HG03280 (cell line): ENCODE data around the gene CACNA1C.

ENCODE experiments used
- ATAC-seq: cut with Tn5 transposase; IDR thresholded peaks from one replicate; pipeline ENCODE4 v1.9.1; 2021; ENCODE audit warnings: mild to moderate bottlenecking, moderate library complexity; ENCODE audit not compliant: unreplicated experiment

CACNA1C gene

DNA sequence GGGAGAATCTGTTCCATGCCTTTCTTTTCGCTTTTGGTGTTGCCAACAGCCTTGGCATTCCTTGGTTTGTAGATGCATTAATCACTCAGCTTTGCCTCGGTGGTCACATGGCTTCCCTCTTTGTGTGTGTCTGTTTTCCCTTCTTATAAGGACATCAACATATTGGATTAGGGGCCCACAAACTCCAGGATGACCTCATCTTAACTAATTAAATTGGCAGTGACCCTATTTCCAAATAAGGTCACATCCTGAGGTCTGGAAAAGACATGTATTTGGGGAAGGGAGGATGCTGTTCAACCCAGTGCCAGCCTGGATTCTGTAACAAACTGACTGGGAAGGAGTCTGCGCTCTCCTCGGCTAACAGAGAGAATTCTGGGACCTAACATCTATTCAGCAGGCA lies 376.2 kb downstream of the CACNA1C start:
- ATAC-seq, result no peak

DNA sequence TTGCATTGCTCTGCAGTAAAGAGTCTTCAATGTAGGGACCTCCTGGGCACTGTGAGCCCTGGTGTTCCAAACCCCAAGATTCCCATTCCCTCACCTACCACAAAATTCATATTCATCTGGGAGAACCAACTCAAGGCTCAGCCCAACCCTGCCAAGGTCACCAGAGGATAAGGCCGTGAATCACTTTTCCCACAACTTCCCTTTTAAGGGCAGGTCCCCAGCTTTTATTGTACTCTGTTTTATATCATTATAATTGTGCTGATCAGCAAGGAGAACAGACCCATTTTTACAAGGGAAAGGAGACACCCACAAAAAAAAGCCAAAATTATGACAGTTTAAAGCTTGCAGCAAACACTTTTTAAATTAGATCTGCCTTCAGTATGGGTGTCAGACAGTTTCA lies 379.0 kb downstream of the CACNA1C start:
- no peak for ATAC-seq

DNA sequence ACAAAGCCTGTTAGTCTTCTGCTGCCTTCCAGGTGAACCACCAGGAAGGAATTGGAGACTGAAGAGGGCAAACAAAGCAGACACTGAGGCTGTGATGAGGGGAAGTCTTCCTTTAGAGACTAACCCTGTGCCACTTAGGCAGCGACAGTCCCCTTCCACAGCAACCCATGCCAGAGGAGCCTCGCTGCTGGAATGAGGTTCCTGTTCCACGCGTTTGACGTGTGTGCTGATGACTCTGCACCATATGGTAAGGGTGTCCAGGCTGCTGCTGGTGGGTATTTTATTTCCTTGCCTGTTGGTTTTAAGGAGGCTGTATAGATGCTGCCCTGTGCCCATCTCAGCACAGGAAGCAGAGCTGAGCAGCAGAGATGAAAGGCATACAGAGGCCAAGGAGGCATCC lies 380.1 kb downstream of the CACNA1C start:
- ATAC-seq, result no peak

DNA sequence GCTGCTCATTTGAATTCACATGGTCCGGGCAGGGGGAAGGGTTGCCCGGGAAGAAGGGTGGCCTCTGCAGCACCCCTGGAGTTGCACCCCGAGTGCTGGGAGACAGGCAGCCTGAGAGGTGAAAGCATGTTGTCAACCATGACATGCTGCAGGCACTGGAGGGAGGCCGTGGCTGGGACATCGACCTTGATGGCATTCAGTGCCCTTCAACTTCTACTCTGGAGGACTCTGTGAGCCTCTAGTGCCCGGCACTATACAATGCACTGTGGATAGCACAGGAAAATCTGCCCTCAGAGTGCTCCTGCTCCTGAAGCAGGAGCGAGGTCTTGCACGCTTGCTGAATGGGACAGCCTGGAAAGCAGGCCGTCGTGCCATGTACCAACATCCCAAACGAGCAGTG lies 382.7 kb downstream of the CACNA1C start:
- ATAC-seq, result no peak

DNA sequence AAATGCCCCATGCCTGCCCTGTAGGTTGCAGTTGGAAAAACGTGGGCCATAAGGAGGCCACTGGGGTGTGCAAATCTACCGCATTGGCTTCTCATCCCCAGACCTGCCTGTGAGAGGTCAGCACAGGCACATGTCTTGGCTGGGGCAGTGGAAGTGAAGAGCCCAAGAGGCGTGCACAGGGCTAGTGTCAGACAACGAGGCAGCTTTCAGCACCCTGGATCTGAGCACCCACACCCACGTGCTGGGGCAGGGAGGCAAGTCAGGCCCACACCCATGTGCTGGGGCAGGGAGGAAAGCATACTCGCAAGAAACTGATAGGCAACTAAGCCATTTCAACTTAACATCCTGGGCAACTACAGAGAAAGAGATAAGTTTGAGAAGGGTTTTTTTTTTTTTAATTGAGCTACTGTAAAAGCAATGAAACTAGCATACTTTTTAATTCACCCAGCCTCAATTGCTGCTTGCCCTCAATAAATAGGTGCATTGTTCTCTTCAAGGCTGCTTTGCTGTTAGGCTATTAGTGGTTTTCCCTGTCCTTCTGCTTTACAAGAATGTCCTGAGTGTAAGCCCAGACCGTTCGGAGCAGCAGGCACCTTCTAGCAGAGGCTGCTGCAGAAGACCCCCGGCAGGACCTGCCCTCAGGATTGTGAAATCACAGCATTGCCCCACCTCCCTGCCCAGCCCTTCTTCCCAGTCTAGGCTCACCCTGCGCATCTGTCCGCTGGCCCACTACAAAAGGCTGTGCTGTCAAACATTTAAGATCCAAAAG lies 386.7 kb downstream of the CACNA1C start:
- ATAC-seq, result no peak

- ATAC-seq, result no peak
Measured at GRCh38 chr12:2443776-2444175, 391.0 kb downstream of the CACNA1C start.

- no peak for ATAC-seq
Measured at GRCh38 chr12:2445968-2446367, 393.2 kb downstream of the CACNA1C start.

- no peak for ATAC-seq
Measured at GRCh38 chr12:2447861-2448260, 395.1 kb downstream of the CACNA1C start.

DNA sequence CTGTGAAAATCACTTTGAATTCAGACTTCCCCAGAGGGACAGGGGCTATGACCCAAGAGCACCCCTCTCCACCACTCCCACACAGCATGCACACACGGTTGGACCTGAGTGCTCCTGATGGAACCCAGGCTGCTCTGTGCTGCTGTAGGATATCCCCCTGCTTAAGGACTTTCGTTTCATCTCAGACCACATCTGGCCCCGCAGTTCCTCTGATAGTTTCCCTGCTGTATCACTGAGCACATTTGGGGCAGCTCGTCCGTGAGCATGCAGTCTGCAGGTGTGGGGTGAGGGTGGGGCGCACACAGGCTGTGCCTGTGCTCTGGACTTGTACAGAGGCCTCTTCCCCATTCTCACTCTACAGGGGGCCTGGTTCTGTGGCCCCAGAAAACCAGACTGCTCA lies 396.8 kb downstream of the CACNA1C start:
- no peak for ATAC-seq

DNA sequence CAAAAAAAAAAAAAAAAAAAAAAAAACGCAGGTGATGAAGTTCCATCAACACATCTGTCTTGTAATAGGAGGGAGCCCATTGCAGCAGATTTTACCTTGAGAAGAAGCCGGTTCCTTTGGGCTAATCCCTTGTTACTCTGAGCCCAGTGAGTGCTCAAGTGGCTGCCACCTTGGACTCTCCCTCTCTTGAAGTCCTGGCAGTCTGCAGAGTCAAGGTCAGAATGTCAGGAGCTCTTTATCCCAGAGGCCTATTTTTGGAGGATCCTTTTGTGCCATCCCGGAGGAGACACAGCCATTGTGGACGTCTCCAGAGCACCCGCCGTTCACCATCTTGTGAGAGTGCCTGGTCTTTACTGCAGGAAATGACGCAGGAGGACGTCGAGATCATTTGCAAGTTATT lies 397.8 kb downstream of the CACNA1C start:
- no peak for ATAC-seq

DNA sequence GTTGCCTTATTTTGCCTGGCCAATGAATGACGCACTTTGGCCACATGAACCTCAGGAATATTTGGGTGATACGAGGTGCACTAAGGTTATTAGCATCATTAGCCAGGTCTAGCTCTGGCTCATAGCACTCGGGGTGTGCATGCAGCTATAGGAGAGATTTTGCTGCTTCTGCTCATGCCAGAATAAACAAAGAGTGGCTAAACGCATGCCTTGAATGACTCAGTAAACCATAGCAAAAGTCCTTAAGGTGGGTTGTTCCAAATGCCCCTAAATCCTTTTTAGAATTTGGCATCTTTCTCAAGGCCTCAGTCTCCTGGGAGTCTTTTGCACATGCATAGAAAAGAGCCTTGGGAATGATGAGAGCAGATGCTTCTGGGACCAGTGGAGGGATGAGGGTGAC lies 398.2 kb downstream of the CACNA1C start:
- no peak for ATAC-seq

GRCh38 chr12:2451497-2451896 lies 398.7 kb downstream of the CACNA1C start:
- no peak for ATAC-seq

GRCh38 chr12:2453076-2453760 lies 400.4 kb downstream of the CACNA1C start:
- no peak for ATAC-seq

DNA sequence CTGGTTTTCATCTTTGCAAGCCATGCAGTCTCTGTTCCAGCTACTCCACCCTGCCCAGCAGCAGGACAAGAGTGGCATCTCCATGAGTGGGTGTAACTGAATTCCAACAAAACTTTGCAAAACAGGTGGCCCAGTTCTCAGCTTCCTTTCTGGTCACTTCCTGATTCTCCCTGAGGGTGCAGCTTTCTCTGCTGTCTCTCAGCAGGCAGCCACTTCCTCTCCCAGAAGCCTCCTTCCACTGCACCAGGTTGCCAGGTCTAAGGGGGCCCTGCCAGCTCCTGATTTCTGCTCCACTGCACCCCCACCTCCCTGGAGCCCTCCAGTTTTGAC lies 400.9 kb downstream of the CACNA1C start:
- no peak for ATAC-seq

- no peak for ATAC-seq
Measured at GRCh38 chr12:2454601-2455177, 401.9 kb downstream of the CACNA1C start.

DNA sequence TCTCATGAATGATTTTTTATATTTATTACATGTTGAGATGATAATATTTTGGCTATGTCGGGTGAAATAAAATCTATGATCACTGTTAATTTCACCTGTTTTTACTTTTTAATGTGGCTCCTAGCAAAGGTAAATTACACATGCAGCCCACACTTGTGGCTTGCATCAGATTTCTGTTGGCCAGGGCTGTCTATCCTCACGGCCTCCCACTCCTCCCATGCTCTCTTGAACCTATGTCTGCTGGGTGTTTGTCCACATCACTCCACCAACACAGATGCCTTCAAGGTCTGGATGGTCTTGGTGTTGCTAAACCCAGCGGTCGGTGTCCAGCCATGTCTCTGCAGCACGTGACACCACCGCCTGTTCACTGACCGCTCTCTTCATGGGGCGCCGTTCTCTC lies 402.6 kb downstream of the CACNA1C start:
- no peak for ATAC-seq

DNA sequence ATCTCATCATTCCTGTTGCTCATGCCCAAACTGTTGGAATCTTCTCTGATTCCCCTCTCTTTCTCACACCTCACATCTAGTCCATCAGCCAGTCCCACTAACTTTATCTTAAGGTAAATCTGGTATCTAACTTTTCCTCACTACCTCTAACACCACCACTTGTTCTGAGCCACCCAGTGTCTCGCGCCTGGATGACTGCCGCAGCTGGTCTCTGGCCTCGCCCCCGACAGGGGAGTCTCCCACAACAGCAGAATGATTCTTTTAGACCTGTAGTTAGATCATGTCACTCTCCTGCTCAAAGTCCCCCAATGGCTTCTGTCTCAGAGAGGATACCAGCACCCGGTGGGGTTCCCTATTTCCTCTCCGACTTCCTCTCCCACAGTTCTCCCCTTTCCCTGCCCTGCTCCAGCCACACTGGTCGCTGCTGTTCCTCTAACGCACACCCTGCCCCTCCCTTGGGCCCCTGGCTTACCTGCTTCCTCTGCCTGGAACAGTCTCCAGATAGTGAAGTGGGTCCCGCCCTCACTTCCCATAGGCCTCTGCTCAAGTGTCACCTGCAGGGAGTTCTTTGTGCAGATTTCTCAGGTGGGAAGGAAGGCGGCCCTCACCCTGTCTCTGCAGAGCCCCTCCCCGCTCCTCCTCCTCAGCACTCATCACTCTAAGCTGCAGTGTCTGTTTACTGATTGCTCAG lies 403.5 kb downstream of the CACNA1C start:
- no peak for ATAC-seq

GRCh38 chr12:2456813-2457186 lies 404.0 kb downstream of the CACNA1C start:
- no peak for ATAC-seq

DNA sequence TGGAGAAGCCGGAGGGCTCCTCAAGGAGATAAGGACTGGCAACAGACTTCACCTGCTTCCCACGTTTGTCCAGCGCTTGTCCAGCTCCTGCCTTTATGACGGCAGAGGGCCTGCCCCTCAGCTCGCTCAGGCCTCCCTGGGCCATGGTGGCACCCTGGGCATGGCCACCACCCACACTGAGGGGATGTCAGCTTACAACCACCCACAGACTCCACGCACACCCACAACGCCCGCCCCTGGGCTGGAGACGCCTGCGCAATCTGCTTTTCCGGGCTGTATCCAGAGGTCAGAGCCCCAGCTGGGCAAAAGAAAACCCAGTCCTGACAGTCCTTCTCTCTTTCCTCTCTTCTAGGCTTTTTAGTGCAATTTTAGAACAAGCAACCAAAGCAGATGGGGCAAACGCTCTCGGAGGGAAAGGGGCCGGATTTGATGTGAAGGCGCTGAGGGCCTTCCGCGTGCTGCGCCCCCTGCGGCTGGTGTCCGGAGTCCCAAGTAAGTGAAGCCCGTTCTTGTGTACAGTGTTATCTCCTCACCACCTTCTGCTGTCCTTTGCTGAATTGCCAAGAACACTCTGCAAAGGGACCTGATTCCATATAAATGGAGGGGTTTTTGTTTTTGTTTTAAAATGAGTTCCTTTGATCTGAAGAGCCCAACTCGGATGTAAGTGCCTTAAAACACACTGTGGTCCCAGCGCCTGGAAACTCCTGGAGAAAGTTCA lies 404.6 kb downstream of the CACNA1C start:
- ATAC-seq, result no peak

GRCh38 chr12:2457933-2458414 lies 405.2 kb downstream of the CACNA1C start:
- ATAC-seq, result no peak

DNA sequence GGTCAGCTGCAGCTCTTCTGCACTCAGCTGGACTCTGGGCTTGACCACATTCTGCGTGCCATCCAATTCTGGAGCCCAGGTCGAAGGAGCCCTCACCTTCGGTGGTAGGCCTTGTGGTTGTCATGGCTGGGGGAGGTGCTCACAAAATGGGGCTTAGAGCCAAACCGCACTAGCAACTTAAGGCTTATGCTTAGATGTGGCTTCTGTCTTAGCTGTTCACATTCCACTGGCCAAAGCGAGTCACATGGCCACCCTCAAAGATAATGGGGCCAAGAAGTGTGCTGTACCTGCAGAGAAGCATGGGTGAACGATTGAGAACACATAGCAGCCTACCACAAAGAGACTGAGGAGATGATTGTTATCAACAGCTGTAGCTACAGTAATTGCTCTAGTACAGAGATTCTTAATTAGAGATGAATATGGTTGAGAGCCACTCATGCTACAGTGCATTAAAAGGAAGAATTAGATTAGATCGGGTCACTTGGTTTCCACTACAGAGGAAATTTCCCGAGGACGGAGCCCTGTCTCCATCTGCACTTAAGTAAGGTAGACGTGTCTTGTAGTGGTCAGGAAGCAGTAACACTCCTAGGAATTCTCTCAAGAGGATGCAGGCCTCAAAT lies 407.4 kb downstream of the CACNA1C start:
- no peak for ATAC-seq
